Nephron (organoid): ENCODE data around the gene CCDC34.

Source experiments
- H3K27ac Mint-ChIP-seq, 3 experiments: 2 replicates each; pipeline ENCODE4 v1.8.0; 2020; ENCODE audit warnings: mixed read lengths in 3 of 3, mild to moderate bottlenecking in 2 of 3, moderate library complexity in 1 of 3
- H3K27me3 Mint-ChIP-seq: 2 replicates; pipeline ENCODE4 v1.8.0; 2021; ENCODE audit warnings: low read depth, mild to moderate bottlenecking, moderate library complexity, mixed read lengths
- H3K36me3 Mint-ChIP-seq: 2 replicates; pipeline ENCODE4 v1.8.0; 2020; ENCODE audit warnings: low read depth, mixed read lengths
- H3K4me1 Mint-ChIP-seq: 2 replicates; pipeline ENCODE4 v1.8.0; 2020; ENCODE audit warnings: mixed read lengths
- H3K4me3 Mint-ChIP-seq, 3 experiments: 2 replicates each; pipeline ENCODE4 v1.8.0; 2020; ENCODE audit warnings: mild to moderate bottlenecking in 3 of 3, mixed read lengths in 3 of 3, moderate library complexity in 2 of 3
- H3K9me3 Mint-ChIP-seq: 2 replicates; pipeline ENCODE4 v1.8.0; 2020; ENCODE audit warnings: mixed read lengths
- CTCF ChIP-seq, 3 experiments: fragments of 200-600 bp; sonication (generic); IDR thresholded peaks; one replicate each; pipeline ENCODE4 v1.5.0; 2021; ENCODE audit warnings: antibody characterized with exemption in 3 of 3; ENCODE audit not compliant: unreplicated experiment in 3 of 3

Gene CCDC34

DNA sequence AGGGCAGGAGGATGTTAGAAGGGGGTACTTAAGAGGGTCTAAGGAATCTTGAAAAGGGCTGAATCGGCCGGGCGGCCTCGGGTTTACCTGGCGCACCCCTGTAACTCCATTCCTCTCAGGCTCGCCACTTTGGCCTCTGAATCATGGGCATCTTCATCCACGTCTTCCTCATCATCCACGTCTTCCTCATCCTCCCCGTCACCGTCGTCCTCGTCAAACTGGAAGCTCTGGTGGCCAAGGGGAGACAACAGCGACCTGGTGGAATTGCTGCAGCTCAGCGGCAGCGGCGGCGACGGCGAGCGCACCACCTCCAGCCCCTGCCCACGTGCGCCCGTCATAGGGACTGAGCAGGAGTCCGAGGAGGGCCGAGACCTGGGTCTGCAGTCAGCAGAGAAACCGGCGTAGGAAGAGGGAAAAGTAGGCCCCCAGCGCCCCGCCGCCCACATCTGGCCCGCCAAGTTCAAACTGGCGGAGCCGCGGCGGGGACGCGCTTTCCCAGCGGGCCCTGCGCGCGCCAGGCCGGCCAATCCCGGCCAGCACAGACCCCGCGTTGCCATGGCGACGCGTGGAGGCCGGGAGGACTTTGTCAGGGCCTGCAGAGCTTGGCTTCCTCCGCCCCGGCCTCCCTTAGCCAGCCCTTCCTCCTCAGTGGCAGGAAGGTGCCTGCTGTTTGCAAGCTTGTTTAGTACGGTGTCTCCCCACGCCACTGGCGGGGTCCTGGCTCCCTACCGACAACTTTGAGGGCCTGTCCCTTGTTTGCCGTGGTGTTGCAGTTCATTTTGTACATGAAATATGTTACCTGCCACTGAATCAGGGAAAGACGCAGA, at the start of gene CCDC34:
Gene CCDC34 (minus strand): TSS at position 467 of the 827 bp plus-strand sequence. CDS start 21 bp downstream, at position 446.
- Mint-ChIP-seq H3K9me3 (no peaks in the 10 kb centered on the region), H3K36me3 (peaks cover 12% of the 10 kb centered on the region), H3K4me3 (peak within 1 kb of the TSS; percentile 97 to 98 (median 97)), H3K27ac (peak within 1 kb of the TSS; percentile 94 to 97 (median 97)), H3K27me3 (no peaks in the 10 kb centered on the region), H3K4me1 (peaks cover 53% of the 10 kb centered on the region)
- TF ChIP-seq CTCF (IDR thresholded peaks at IDR 0.05; ENCODE audit: unreplicated experiment in 3 of 3), result no peak

- H3K36me3 Mint-ChIP-seq, result peaks cover 8% of the 10 kb centered on the region
- H3K4me3 Mint-ChIP-seq, result no peak overlapping the region
- peaks cover 62% of the 10 kb centered on the region for H3K4me1 Mint-ChIP-seq
- no peaks in the 10 kb centered on the region for H3K27me3 Mint-ChIP-seq
- H3K9me3 Mint-ChIP-seq, result no peaks in the 10 kb centered on the region
- no peak for TF ChIP-seq CTCF (IDR thresholded peaks at IDR 0.05; ENCODE audit: unreplicated experiment in 3 of 3)
- peak overlapping the region in 2 of 3 experiments; percentile 8 to 26 for H3K27ac Mint-ChIP-seq
Observed at GRCh38 chr11:27412192-27412691, 49.2 kb upstream of the CCDC34 start.

DNA sequence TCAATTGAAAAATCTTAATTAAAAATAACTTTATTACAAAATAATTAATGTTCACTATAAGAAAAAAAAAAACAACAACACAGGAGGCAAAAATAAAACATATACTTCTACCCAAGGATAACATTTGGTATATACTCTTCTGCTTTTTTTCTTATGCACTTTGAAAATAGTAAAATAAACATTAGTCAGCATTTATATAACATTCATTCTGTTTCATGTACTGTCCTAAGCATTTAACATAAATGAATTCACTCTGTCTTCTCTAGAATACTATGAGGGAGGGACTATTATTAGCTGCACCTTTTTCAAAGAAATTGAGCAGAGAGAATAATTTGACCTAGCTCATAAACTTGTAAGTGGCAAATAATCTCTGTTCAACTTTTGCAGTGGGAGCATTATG, 48.3 kb upstream of the CCDC34 start:
- H3K4me1 Mint-ChIP-seq, result peaks cover 54% of the 10 kb centered on the region
- peaks cover 8% of the 10 kb centered on the region for H3K36me3 Mint-ChIP-seq
- H3K27ac Mint-ChIP-seq, result no peak overlapping the region
- no peaks in the 10 kb centered on the region for H3K9me3 Mint-ChIP-seq
- no peak overlapping the region for H3K4me3 Mint-ChIP-seq
- no peak for TF ChIP-seq CTCF (IDR thresholded peaks at IDR 0.05; ENCODE audit: unreplicated experiment in 3 of 3)
- no peaks in the 10 kb centered on the region for H3K27me3 Mint-ChIP-seq

GRCh38 chr11:27410272-27410671, 47.3 kb upstream of the CCDC34 start:
- Mint-ChIP-seq H3K9me3 (no peaks in the 10 kb centered on the region), H3K4me1 (peaks cover 44% of the 10 kb centered on the region), H3K27ac (no peak overlapping the region), H3K27me3 (no peaks in the 10 kb centered on the region), H3K36me3 (peaks cover 8% of the 10 kb centered on the region), H3K4me3 (no peak overlapping the region)
- no peak for TF ChIP-seq CTCF (IDR thresholded peaks at IDR 0.05; ENCODE audit: unreplicated experiment in 3 of 3)

GRCh38 chr11:27409742-27410141, 46.7 kb upstream of the CCDC34 start:
- no peak for TF ChIP-seq CTCF (IDR thresholded peaks at IDR 0.05; ENCODE audit: unreplicated experiment in 3 of 3)
- no peak overlapping the region for H3K27ac Mint-ChIP-seq
- H3K36me3 Mint-ChIP-seq, result peaks cover 8% of the 10 kb centered on the region

More at GRCh38 chr11:27409742-27410141, 46.7 kb upstream of the CCDC34 start:
- Mint-ChIP-seq H3K9me3 (no peaks in the 10 kb centered on the region), H3K4me3 (no peak overlapping the region), H3K4me1 (peaks cover 38% of the 10 kb centered on the region), H3K27me3 (no peaks in the 10 kb centered on the region)
